PC-3 (cell line): ENCODE measurements around the gene SLC44A2. TPM values are rescaled to one million over a fixed set of nuclear protein-coding genes. Genes with fewer than 3 reads are reported as not detected.

Source experiments
- ATAC-seq: fragments of 200-7000 bp; cut with Tn5 transposase; 2 replicates; pipeline ENCODE4 v1.9.1; 2020; ENCODE audit warnings: mild to moderate bottlenecking, moderate library complexity
- BruUV-seq: library from RNA; stranded (reverse); fragments of 400-500 nt; replicated peaks from 2 replicates; lab custom pipeline; 2021; lab: Mats Ljungman, UMichigan
- CTCF ChIA-PET: fragments of 300-600 bp; sonication (Branson Sonifier 250); formaldehyde crosslinking; loops from one replicate; lab custom pipeline; 2022; ENCODE audit warnings: antibody characterized with exemption; lab: Charles Lee
- POLR2A ChIA-PET: fragments of 300-600 bp; sonication (Branson Sonifier 250); formaldehyde crosslinking; loops from one replicate; lab custom pipeline; 2022; ENCODE audit warnings: antibody characterized with exemption; ENCODE audit not compliant: unreplicated experiment; lab: Charles Lee
- DNase-seq: peaks from one replicate; pipeline ENCODE4 v3.0.0-alpha.2; 2015
- H2AFZ ChIP-seq: fragments of 300-600 bp; sonication (generic); 2 replicates; pipeline ENCODE4 v1.6.0; 2016; ENCODE audit warnings: antibody characterized with exemption, low read length
- H3F3A ChIP-seq: fragments of 300-600 bp; sonication (generic); one replicate; pipeline ENCODE4 v1.6.0; 2017; ENCODE audit warnings: antibody characterized with exemption, low read length, control low read depth, mild to moderate bottlenecking; ENCODE audit not compliant: unreplicated experiment
- H3K27ac ChIP-seq: fragments of 300-600 bp; sonication (generic); 2 replicates; pipeline ENCODE4 v1.5.1; 2016; ENCODE audit warnings: mild to moderate bottlenecking, low read length
- H3K27me3 ChIP-seq: fragments of 300-600 bp; sonication (generic); 2 replicates; pipeline ENCODE4 v1.6.1; 2016; ENCODE audit warnings: low read length, mixed read lengths
- H3K36me3 ChIP-seq: fragments of 300-600 bp; sonication (generic); 2 replicates; pipeline ENCODE4 v1.6.1; 2016; ENCODE audit warnings: low read depth, mixed run types, low read length, mixed read lengths
- H3K4me1 ChIP-seq: fragments of 300-600 bp; sonication (generic); 2 replicates; pipeline ENCODE4 v1.5.1; 2016; ENCODE audit warnings: low read length; ENCODE audit not compliant: insufficient read depth
- H3K4me2 ChIP-seq: fragments of 300-600 bp; sonication (generic); 2 replicates; pipeline ENCODE4 v1.6.0; 2016; ENCODE audit warnings: low read length
- H3K4me3 ChIP-seq: fragments of 300-600 bp; sonication (generic); 2 replicates; pipeline ENCODE4 v1.5.1; 2016; ENCODE audit warnings: mild to moderate bottlenecking, low read length, mixed read lengths
- H3K79me2 ChIP-seq: fragments of 300-600 bp; sonication (generic); 2 replicates; pipeline ENCODE4 v1.6.1; 2017; ENCODE audit warnings: low read length, mixed read lengths
- H3K9ac ChIP-seq: fragments of 300-600 bp; sonication (generic); 2 replicates; pipeline ENCODE4 v1.6.0; 2016; ENCODE audit warnings: mild to moderate bottlenecking, low read length
- H3K9me2 ChIP-seq: fragments of 300-600 bp; sonication (generic); replicated peaks from 2 replicates; pipeline ENCODE4 v1.6.1; 2016; ENCODE audit warnings: mixed run types, low read length, mixed read lengths
- H3K9me3 ChIP-seq: fragments of 300-600 bp; sonication (generic); 2 replicates; pipeline ENCODE4 v1.6.1; 2016; ENCODE audit warnings: low read length, mixed read lengths
- H4K20me1 ChIP-seq: fragments of 300-600 bp; sonication (generic); 2 replicates; pipeline ENCODE4 v1.6.1; 2016; ENCODE audit warnings: low read length, mixed read lengths
- CTCF ChIP-seq: fragments of 300-600 bp; sonication (generic); conservative IDR thresholded peaks from 2 replicates; pipeline ENCODE4 v1.5.1; 2017; ENCODE audit warnings: antibody characterized with exemption, low read depth, mild to moderate bottlenecking, low read length
- EZH2 ChIP-seq: fragments of 300-600 bp; sonication (generic); IDR thresholded peaks from one replicate; pipeline ENCODE4 v1.6.1; 2017; ENCODE audit warnings: antibody characterized with exemption, mild to moderate bottlenecking, low read length; ENCODE audit not compliant: unreplicated experiment
- EZH2phosphoT487 ChIP-seq: fragments of 300-600 bp; sonication (generic); IDR thresholded peaks from 2 replicates; pipeline ENCODE4 v1.6.1; 2018; ENCODE audit warnings: mild to moderate bottlenecking, antibody characterized with exemption, low read length, borderline replicate concordance
- intact Hi-C: fragments of 100-400 bp; cut with micrococcal nuclease; formaldehyde crosslinking; loops from 2 replicates; pipeline ENCODE4 v1.9.0; 2023
- total RNA-seq: library from RNA; depleted of rRNA; stranded (reverse); fragments of >200 nt; gene quantifications from 2 replicates; pipeline ENCODE4 v1.2.3, GENCODE V29; 2014

SLC44A2 gene
- total RNA-seq, 1 experiment from 2014 or later: 63.9 TPM

- Histone ChIP-seq H3K36me3 (peaks cover 45% of the 10 kb centered on the region), H3K79me2 (no peaks in the 10 kb centered on the region), H2AFZ (no peak overlapping the region), H3K9ac (no peak overlapping the region), H3K9me2 (no peaks in the 10 kb centered on the region), H3K4me2 (no peak overlapping the region), H3F3A (no peaks in the 10 kb centered on the region), H3K9me3 (no peaks in the 10 kb centered on the region), H3K27ac (no peak overlapping the region), H3K4me1 (no peaks in the 10 kb centered on the region), H4K20me1 (no peaks in the 10 kb centered on the region), H3K27me3 (no peaks in the 10 kb centered on the region), H3K4me3 (no peak overlapping the region)
- no peak for TF ChIP-seq EZH2
- no peak for TF ChIP-seq EZH2phosphoT487
- TF ChIP-seq CTCF: no peak
- ChIA-PET CTCF (no interaction called here), POLR2A (no interaction called here)
- DNase-seq: no peak
- intact Hi-C loops: no loop called here
- BruUV-seq: no TSS peak
- no peak for ATAC-seq
These were observed 11.1 kb downstream of the SLC44A2 start for GRCh38 chr19:10636304-10636972.

- Histone ChIP-seq H3K4me1 (no peaks in the 10 kb centered on the region), H3F3A (no peaks in the 10 kb centered on the region), H3K27ac (no peak overlapping the region), H4K20me1 (no peaks in the 10 kb centered on the region), H3K9ac (no peak overlapping the region), H2AFZ (no peak overlapping the region), H3K36me3 (peaks cover 39% of the 10 kb centered on the region), H3K4me3 (no peak overlapping the region), H3K9me3 (no peaks in the 10 kb centered on the region), H3K27me3 (no peaks in the 10 kb centered on the region), H3K4me2 (no peak overlapping the region), H3K9me2 (no peaks in the 10 kb centered on the region), H3K79me2 (no peaks in the 10 kb centered on the region)
- ChIA-PET POLR2A (no interaction called here), CTCF (no interaction called here)
- no TSS peak for BruUV-seq
- intact Hi-C loops: no loop called here
- no peak for ATAC-seq
- DNase-seq: no peak
- TF ChIP-seq EZH2phosphoT487 (no peak), CTCF (no peak), EZH2 (no peak)
These were observed 12.5 kb downstream of the SLC44A2 start for GRCh38 chr19:10637894-10638293.

- ATAC-seq: no peak
- POLR2A ChIA-PET: no interaction called here
- DNase-seq: no peak
- Histone ChIP-seq H3K4me2 (no peak overlapping the region), H3K9ac (no peak overlapping the region), H3F3A (no peaks in the 10 kb centered on the region), H3K4me1 (no peaks in the 10 kb centered on the region), H4K20me1 (no peaks in the 10 kb centered on the region), H3K9me3 (no peaks in the 10 kb centered on the region), H3K36me3 (peaks cover 32% of the 10 kb centered on the region), H2AFZ (no peak overlapping the region), H3K27ac (no peak overlapping the region), H3K79me2 (no peaks in the 10 kb centered on the region), H3K4me3 (no peak overlapping the region), H3K27me3 (no peaks in the 10 kb centered on the region), H3K9me2 (no peaks in the 10 kb centered on the region)
- TF ChIP-seq EZH2: no peak
- no peak for TF ChIP-seq EZH2phosphoT487
- TF ChIP-seq CTCF: no peak
- intact Hi-C loops: loop anchor here (10.0 kb wide), 1 partner anchor 165 kb away; no protein-coding TSS in a partner anchor
- CTCF ChIA-PET: interaction anchor here (1.0 kb wide), 1 partner anchor 59 kb away, joined by 3 read pairs; no protein-coding TSS in a partner anchor
- BruUV-seq: no TSS peak
These were observed 14.5 kb downstream of the SLC44A2 start for GRCh38 chr19:10639836-10640235.
